GM18870 (cell line): Measurements from ENCODE around the gene KCNIP1.
A peak's percentile ranks its signal among the peaks of the same experiment; 100 is the strongest.

Source experiments
- ATAC-seq: cut with Tn5 transposase; IDR thresholded peaks from one replicate; pipeline ENCODE4 v1.9.1; 2021; ENCODE audit warnings: moderate library complexity; ENCODE audit not compliant: unreplicated experiment

KCNIP1 gene

GRCh38 chr5:170503990-170504596, at the start of gene KCNIP1:
Gene KCNIP1, plus strand, starts transcription at chr5:170504020.
- no peak for ATAC-seq

- no peak for ATAC-seq
Observed at GRCh38 chr5:170463426-170463825, 40.4 kb upstream of the KCNIP1 start.

- ATAC-seq: no peak
Observed at GRCh38 chr5:170464280-170465127, 39.3 kb upstream of the KCNIP1 start.

- no peak for ATAC-seq
Observed at GRCh38 chr5:170466553-170466952, 37.3 kb upstream of the KCNIP1 start.

- peak; percentile 63 for ATAC-seq
Observed at GRCh38 chr5:170466988-170467707, 36.7 kb upstream of the KCNIP1 start.

GRCh38 chr5:170468633-170469285, 35.1 kb upstream of the KCNIP1 start:
- ATAC-seq: no peak

- no peak for ATAC-seq
Observed at GRCh38 chr5:170469414-170469813, 34.4 kb upstream of the KCNIP1 start.

- ATAC-seq: no peak
Observed at GRCh38 chr5:170470275-170470674, 33.5 kb upstream of the KCNIP1 start.

GRCh38 chr5:170470808-170471404, 32.9 kb upstream of the KCNIP1 start:
- no peak for ATAC-seq

- no peak for ATAC-seq
Observed at GRCh38 chr5:170471551-170472178, 32.2 kb upstream of the KCNIP1 start.

GRCh38 chr5:170473642-170474041, 30.2 kb upstream of the KCNIP1 start:
- ATAC-seq: no peak

- no peak for ATAC-seq
Observed at GRCh38 chr5:170474489-170475274, 29.1 kb upstream of the KCNIP1 start.

- ATAC-seq: no peak
Observed at GRCh38 chr5:170475294-170476000, 28.4 kb upstream of the KCNIP1 start.

- no peak for ATAC-seq
Observed at GRCh38 chr5:170476704-170477103, 27.1 kb upstream of the KCNIP1 start.

GRCh38 chr5:170477906-170478305, 25.9 kb upstream of the KCNIP1 start:
- ATAC-seq: no peak

- no peak for ATAC-seq
Observed at GRCh38 chr5:170478306-170478705, 25.5 kb upstream of the KCNIP1 start.

- no peak for ATAC-seq
Observed at GRCh38 chr5:170479484-170479883, 24.3 kb upstream of the KCNIP1 start.

GRCh38 chr5:170480260-170480659, 23.6 kb upstream of the KCNIP1 start:
- ATAC-seq: no peak

- no peak for ATAC-seq
Observed at GRCh38 chr5:170481849-170482248, 22.0 kb upstream of the KCNIP1 start.
